Epidermal melanocyte (primary cell): ENCODE measurements around the gene KBTBD3.
"Not testable (repeated sequence)": the region's sequence is repeated elsewhere in the genome, so short reads cannot be mapped to it uniquely, and the experiment has no call there.

ENCODE experiments used
- DNase-seq: peaks from one replicate; pipeline ENCODE4 v3.0.0; 2011; ENCODE audit warnings: low spot score; ENCODE audit not compliant: insufficient read length

Gene KBTBD3

DNA sequence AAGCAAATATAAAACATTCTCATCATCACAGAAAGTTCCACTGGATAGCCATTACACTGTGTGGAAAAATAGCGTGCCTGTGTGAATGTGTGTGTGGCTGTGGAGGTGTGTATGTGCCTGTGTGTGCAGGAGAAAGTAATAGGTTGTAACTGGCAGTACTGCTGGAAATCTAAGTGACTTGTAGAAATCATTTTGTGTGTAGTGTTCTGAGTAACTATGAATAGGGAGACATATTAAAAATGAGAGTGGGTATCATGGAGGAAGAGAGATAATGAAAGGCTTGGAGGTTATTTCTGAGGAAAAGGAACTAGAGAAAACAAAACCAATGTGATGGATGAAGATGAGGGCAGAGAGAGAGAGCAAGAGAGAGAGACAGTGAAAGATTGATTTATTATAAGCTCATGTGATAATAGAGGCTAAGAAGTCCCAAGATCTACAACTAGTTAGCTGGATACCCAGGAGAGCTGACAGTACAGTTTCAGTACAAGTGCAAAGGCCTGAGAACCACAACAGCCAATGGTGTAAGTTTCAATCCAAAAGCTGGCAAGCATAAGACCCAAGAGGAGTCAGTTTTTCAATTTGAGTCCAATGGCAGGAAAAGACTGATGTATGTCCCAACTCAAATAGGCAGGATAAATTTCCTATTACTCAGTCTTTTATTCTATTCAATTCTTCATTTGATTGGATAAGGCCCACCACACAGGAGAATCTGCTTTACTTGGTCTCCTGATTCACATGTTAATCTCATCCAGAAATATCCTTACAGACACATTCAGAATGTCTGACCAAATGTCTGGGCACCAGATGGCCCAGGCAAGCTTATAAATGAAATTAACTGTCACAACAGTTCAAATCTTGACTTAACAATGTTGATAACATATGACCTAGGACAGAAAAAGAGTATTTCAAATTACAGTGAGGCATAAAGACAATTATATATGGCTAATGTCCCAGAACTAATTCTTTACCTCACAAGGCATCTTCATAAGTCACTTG is 14.9 kb downstream of the KBTBD3 start:
- no peak for DNase-seq

DNA sequence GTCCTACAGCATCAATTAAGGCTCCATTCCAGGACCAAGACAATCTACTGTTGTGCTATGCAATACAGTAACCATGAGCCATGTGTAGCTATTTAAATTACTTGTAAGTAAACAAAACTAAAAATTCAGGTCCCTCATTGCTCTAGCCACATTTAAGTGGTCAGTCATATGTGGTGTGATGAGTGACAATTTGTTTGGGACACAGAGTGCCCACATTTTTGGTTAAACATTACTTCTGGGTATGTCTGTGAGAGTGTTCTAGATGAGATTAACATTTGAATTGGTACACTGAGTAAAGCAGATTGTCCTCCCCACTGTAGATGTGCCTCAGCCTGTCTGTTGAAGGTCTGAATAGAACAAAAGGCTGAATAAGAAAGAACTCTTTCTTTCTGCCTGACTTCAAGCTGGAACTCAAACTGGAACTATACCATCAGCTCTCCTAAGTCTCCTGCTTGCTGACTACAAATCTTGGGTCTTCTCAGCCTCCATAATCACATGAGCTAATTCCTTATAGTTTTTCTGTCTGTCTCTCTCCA is 15.8 kb downstream of the KBTBD3 start:
- DNase-seq, result no peak

DNA sequence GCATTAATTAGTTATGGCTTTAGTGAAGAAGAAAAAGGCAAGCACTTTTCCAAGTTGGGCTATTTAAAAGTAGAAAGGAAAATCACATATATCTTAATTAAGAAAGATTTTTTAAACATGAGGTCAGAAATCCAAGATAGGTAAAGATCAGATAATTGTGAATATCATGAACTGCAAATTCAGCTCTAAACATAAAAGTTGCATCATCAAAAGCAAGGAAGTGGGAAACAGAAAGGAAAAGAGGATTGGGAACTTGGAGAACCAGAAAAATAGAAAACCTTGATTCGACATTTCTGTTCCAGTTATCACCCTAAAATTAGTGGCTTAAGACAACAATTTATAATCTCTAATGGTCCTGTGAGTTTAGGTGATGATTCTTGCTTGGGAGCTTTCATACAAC is 17.5 kb downstream of the KBTBD3 start:
- DNase-seq, result no peak

DNA sequence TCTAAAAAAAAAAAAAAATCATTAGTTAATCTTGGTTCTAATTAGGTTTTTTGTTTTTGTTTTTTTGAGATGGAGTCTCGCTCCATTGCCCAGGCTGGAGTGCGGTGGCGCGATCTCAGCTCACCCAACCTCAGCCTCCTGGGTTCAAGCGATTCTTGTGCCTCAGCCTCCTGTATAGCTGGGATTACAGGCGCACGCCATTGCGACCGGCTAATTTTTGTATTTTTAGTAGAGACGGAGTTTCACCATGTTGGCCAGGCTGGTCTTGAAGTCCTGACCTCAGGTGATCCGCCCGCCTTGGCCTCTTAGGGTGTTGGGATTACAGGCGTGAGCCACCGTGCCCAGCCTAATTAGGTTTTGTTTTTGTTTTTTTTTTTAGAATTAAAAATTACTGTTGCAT is 18.8 kb downstream of the KBTBD3 start:
- DNase-seq, result not testable (repeated sequence)

DNA sequence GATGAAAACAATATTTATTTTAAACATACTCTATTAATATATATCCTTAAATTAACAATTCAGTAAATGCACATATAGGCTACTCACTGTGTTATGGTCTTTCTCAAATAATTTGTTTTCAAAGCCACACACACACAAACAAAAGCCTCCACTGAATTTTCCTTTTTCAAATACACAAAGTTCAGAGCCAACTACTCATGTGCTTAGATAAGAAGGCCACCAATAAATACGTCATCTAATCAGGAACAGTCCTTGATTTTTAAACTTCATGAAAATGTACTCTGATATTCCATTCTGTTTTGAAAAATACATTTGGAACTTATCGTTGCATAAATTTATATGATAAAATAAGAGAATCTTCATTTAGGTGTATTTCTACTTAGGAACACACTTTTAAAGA is 26.0 kb downstream of the KBTBD3 start:
- DNase-seq, result no peak

DNA sequence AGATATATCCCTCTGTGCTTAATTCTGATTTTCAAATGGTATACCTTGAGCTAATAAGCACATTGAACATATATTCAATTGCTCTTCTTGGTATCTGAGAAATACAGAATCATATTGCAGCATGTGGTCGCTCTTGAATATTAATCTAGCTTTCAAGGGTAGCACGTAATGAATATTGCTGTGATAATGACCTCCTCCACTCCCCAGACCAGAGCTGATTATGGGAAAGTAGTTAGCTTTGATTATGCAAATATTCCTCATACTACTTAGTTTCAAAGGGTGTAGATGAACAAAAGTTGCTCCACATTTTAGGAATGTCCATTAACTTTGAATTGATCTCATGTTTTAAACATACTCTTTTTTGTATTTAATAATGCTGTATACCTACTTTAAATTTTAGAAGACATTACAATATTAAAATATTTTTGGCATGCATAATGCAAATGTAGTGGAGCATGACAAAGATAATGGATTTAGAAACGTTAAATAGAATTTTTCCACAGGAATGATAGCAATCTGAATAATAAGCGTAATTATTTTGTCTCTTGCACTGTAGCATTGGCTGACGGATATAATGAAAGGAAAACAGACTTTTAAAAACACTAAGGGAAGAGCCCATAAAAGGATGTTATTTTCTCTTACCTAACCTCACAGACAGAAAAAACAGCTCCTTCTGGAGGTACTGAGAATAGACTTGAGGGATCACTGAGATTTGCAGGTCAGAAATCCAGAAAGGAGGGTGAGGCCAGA is 27.2 kb downstream of the KBTBD3 start:
- no peak for DNase-seq

DNA sequence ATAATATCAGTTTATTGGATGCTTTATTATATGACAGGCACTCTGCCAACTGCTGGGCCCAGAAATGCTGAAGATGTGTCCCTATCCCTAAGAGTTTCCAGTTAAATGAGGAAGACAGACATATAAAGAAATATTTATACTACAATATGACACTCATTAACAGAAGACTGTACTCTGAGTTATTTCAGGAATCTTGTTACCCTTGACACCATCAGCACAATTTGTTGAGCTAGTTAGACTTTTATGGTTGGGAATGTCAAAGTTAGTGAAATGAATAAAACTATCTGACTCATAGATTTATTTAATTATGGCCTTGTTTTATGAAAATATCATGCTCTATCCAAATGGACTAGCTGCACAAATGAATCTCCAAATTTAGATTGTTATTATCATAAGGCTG is 29.5 kb downstream of the KBTBD3 start:
- no peak for DNase-seq

DNA sequence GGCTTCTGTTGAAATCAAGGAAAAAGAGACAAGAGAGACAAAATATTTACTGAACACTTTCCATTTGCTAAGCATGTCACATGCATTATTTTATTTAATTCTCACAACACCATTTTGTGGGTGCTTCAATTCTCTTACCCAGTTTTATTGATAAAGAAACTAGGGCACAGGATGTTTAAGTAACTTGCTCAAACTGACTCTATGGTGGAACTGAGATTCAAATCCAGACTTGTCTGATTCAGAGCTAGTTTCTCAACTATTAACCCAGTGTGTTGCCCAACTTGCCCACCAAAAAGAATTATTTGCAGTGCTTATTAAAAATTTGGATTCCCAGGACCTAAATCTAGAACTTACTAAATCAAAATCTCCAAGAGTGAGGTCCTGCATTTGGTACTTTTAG is 33.6 kb downstream of the KBTBD3 start:
- DNase-seq, result no peak

DNA sequence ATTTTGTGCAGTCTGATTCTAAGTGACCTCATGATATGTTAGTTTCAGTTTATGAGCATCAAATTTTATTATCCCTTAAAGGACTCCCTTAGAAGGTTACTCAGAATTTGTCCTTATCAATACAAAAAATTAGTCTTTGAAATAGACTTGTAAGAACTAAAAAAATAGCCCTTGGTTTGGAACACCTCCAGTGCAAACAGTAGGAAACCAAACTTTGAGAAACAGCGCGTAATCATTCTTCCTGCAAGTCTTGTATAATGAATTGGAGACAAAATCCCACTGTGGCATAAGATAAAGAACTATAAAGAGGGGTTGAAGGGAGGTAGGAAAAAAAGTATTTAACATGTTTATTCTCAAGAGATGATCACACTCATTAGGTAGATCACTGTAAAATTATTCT is 44.3 kb downstream of the KBTBD3 start:
- no peak for DNase-seq

DNA sequence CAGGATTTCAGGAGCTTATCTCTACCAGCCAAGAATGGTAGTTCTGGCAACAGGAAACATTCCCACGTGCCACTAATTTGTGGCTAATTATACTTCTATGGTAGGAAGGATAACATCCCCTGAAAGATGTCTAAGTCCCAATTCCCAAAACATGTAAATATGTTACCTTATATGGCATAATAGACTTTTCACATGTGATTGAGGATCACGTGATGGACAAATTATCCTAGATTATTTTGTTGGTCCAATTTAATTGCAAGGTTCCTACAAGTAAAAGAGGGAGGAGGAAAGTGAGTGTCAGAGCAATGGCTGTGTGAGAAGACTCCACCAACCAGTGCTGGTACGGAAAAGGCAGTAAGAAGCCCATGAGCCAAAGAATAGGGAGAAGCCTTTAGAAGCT is 45.2 kb downstream of the KBTBD3 start:
- no peak for DNase-seq

DNA sequence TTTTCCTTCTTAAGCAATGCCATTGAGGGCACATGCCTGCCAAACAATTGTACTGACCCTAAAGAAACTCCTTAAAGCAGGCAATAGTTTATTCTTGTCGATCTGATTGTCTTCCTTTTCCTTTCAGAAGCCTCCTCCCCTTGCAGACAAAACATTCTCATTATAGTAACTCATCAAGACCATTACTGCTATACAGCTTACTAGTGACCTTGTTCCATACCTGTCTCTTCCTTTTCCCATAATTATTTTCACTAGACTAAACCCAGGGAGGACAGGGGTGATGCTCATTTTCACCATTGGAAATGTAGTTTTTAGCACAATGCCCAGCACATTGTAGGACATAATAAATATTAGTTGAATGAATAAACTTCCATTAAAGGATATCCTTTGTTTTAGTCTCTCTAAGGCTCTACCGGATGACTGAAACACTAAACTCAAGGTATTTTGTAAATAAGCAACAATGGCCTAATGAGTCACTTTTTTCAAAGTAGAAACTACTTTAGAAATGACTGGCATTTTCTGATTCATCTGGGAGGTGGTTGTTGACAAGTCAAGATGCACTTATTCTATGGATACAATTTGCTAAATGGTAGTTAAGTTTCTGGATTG is 45.8 kb downstream of the KBTBD3 start:
- no peak for DNase-seq

DNA sequence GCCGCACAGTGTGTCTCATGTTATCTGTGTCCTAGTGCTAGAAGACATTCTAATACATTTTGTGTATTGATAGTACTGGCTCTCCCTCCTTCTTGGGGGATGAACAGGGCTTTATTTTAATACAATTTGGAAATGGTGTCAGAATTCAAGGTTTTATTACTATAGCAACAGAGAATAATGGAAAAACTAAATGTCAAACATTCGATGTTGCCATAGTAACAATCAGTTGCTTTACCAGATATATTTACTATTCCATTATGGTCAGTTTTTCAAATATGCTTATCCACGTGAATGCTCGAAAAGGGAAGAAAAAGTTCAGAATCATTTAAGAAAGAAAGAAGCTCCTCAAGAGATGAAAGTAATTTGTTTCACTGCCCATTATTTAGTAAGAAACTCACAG is 46.5 kb downstream of the KBTBD3 start:
- DNase-seq, result no peak

DNA sequence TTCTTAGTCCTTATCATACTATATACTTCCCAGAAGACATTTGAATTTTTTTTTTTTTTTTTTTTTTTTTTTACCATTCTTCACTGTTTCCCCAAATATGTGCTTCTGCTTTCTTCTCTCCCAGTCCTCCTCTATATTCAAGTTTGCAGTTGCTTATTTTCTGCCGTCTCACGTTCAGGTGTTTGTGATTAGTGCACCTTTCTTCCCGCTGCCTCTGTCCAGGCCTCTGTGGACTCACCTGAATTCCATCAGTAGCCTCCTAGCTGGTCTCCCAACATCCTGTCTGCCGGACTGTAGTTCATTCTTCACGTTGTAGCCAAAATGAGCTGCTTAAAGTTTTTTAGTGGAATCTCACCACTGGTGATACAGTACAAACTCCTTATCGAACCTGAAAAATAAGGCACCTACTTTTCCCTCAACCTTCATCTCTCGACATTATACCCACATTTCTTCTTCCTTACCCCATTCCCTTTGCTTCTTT is 54.3 kb downstream of the KBTBD3 start:
- DNase-seq, result no peak

DNA sequence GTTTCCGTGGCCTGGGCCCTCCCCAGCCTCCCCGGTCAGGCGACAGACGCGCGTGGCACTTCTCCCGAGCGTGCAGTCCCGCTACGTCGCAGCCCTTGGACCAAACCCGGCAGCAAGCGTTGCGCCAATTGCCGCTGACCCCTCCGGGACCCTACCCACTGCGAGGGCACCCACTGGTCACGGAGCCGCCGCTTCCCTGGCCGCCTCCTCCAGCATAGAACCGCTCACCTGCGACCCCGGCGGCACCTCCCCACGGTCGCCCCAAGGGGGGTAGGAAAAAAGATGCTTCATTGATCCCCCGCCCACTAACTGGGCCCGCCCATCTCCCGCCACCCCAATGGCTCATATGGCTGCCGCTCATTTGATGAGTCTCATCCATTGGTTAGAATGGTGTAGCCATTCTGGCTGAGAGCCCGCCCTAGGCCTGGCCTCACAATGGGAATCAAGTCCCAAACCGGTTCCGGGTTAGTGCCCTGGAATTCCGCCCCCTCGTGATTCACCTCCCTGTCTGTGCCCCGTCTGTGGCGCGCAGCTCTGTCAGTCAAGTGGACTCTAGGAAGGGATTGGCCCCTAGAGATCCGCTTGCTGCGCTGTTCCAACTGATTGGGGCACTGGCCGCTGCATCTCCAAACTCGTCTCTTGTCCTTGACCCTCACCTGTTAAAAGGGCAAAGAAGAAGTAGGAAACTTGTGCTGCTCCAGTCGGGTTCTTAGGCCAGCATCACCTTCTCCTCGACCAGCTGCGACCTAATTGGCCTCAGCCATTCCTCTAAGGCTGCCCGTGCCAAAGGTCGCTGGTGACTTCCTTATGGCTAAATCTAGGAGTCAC is 55.0 kb downstream of the KBTBD3 start, which contains the start of gene MSANTD4:
Gene MSANTD4, minus strand, starts transcription at position 274 of the 828 bp plus-strand sequence. CDS start 11,323 bp downstream, outside the sequence.
- DNase-seq, result peak; percentile 96

DNA sequence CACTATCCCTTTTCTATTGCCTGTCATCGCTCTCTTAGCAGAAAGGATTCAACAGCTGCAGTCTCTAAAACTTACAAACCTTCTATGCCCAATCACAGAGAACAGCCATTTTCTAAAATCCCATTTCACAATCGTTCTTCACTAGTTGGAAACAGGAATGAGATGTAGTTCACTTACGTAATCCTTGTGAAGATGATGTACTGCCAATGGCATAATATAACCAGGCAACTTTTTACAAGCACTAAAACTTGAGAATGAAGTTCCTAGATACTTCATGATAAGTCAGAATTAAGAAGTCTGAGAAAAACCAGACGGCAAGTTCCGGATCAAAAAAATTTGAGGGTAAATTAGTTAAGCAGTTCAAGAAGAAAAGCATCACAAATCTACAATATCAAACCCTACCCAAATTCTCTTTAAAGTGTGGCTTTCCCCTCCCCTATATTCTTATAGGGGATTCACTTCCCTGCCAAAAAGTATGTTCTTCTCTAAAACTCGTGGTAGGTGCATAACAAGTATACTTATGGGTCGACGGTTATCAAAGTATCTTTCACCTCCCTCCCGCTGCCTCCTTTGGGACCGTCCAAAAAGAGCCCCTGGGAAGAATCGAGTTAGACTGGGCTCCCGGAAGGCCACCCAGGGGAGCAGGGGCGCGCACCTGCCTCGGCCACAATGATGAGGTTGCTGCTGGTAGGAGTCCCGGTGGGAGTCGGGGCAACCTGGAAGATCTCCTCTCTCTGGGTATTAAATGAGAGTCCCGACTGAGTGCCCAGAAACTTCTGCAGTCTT is 55.8 kb downstream of the KBTBD3 start:
- DNase-seq, result no peak

DNA sequence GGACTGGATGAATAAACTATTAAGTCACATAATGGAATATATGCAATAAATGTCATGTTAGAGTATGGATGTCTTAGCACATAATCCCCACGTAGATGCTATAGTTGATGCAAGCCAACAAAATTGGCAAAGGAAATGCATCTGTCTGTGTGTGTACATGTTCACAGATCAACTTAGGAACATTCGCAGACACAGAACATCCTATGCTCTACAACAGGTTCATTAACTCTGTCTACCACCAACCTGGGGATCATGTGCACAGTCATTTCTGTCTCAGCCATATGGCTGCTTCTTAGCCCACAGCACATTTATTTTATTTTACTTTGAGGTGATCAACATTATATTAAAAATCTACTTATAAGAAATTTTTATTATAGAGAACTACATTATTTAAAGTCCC is 60.1 kb downstream of the KBTBD3 start:
- DNase-seq, result no peak

DNA sequence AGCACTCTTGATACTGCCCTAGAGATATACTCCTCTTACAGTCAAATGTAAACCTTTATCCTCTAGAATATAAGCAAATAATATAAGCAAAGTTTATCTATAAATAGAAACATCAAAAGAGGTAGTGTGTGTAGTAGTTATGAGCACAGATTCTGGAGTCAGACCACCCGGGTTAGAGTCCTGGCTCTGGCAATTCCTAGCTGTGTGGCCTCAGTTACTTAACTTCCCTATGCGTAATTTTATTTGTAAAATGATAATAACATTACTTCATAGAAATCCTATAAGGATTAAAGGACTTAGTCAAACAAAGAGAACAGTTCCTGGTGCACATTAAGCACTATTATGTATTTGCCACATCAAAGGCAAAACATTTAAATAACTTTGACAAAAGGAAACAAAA is 62.1 kb downstream of the KBTBD3 start:
- no peak for DNase-seq

DNA sequence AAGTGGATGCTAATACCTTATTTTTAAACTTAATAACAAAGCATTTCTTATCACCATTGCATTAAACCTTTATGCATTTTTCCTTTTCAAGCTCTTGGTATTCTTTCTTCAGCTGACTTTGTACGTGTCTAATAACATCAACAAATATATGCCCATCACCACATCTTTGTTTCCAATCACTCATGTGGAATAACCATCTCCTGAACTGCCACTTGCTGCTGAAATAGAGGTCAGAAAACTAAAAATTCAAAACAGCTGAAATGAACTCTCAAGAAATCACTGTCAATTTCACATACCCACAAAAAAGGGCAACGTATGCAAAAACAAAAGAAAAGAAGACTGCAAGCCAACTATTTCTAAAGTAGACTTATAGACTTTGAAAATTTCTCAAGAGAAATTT is 62.5 kb downstream of the KBTBD3 start:
- DNase-seq, result no peak

DNA sequence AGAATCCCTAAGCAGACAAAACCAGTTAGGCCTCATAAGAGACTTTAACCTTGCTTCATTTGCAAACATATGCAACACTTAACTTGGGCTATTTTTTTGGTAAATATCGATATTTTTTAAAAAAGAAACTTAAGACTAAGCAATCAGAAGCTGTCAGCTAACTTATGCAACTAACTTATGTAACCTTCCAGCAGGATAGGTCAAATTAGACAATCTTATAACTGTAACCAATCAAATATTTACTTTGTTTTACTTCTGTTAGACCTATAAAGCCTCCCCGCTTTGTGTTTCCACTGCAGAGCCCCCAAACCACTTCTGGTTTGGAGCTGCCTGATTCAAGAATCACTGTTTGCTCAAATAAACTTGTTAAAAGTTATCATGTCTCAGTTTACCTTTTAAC is 63.1 kb downstream of the KBTBD3 start:
- DNase-seq, result no peak

DNA sequence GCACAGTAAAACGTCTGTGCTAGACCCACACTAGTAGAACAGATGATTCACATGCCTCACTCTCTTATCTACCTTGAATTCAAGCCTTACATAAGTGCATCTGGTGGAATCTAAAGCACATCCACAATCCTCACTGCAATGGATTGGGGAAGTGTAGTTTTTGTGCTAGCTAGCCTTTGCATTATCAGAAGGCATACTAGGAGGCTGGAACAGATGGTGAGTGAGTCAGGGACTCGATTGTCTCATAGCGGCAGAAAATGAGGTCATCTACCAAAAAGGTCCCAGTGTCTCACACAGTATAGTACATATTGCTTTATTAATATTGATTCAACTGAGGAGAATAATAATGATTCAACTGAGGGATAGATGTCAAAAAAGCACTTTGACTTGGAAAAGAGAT is 64.4 kb downstream of the KBTBD3 start:
- DNase-seq, result no peak
